NT2/D1 (cell line): ENCODE results near the gene DDX27.

ENCODE experiments used
- YY1 ChIP-seq: IDR thresholded peaks from 2 replicates; pipeline ENCODE4 v1.6.1; 2011; ENCODE audit not compliant: insufficient read length, insufficient read depth
- ZNF274 ChIP-seq: IDR thresholded peaks from 2 replicates; pipeline ENCODE4 v1.6.1; 2011; ENCODE audit warnings: mild to moderate bottlenecking, low read depth, low read length

DNA sequence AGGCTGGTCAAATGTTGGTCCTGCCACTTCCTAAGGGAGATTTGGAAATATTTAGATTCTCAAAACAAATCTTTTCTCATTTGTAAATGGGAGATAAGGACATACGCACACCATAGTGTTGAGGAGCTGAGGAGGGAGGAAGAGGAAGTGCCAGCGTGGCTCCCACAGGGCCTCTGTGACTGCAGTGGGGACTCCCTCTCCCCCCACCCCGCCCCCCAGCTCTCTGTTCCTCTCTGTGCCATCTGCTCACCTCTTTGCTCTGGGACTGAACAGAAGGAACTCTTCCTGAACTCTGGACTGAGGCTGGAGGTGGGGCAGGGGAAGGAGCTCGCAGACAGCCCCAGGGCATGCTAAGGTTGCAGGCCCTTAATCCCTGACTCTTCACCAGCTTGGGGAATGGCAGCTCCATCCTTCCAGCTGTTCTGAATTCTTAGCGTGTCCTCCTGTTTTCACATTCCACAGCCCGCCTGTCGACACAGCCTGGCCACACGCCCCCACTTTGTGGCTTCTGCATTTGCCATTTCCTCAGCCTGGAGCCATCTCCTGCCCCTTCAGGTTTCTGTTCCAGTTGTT is 11.4 kb downstream of the DDX27 start:
- TF ChIP-seq ZNF274 (no peak), YY1 (no peak)
